HepG2 (cell line): ENCODE measurements around the gene UQCC2. TPM values are rescaled to one million over a fixed set of nuclear protein-coding genes. Genes with fewer than 3 reads are reported as not detected.

Experiments
- GMEB1 ChIP-seq: sonication (generic); formaldehyde crosslinking; IDR thresholded peaks from 2 replicates; pipeline ENCODE4 v1.5.1; 2020; ENCODE audit warnings: missing genetic modification reagents, mild to moderate bottlenecking, borderline replicate concordance
- GPN1 ChIP-seq: sonication (generic); formaldehyde crosslinking; IDR thresholded peaks from 2 replicates; pipeline ENCODE4 v1.5.1; 2020; ENCODE audit warnings: missing genetic modification reagents, borderline replicate concordance
- KDM6A ChIP-seq: IDR thresholded peaks from 2 replicates; pipeline ENCODE4 v1.6.1; 2016; ENCODE audit warnings: low read depth
- MAF1 ChIP-seq: sonication (generic); formaldehyde crosslinking; IDR thresholded peaks from 2 replicates; pipeline ENCODE4 v1.5.0; 2020; ENCODE audit warnings: missing genetic modification reagents, borderline replicate concordance
- NFIB ChIP-seq: sonication (generic); formaldehyde crosslinking; IDR thresholded peaks from 2 replicates; pipeline ENCODE4 v1.9.0; 2021; ENCODE audit warnings: missing genetic modification reagents, mild to moderate bottlenecking, borderline replicate concordance
- PHB2 ChIP-seq: fragments of 450-650 bp; IDR thresholded peaks from 2 replicates; pipeline ENCODE4 v1.6.1; 2018; ENCODE audit not compliant: partially characterized antibody
- RAD51 ChIP-seq: fragments of 450-650 bp; IDR thresholded peaks from 2 replicates; pipeline ENCODE4 v1.6.1; 2016; ENCODE audit warnings: borderline replicate concordance
- RFX1 ChIP-seq: fragments of 450-650 bp; IDR thresholded peaks from 2 replicates; pipeline ENCODE4 v1.6.1; 2017
- SALL1 ChIP-seq: sonication (generic); formaldehyde crosslinking; IDR thresholded peaks from 2 replicates; pipeline ENCODE4 v1.8.0; 2022; ENCODE audit warnings: mild to moderate bottlenecking, missing genetic modification reagents
- SMARCC2 ChIP-seq: fragments of 450-650 bp; IDR thresholded peaks from 2 replicates; pipeline ENCODE4 v1.6.1; 2017; ENCODE audit warnings: antibody characterized with exemption, mild to moderate bottlenecking
- ZNF3 ChIP-seq: IDR thresholded peaks from 2 replicates; pipeline ENCODE4 v1.7.0; 2017; ENCODE audit warnings: inconsistent platforms
- ZNF709 ChIP-seq: sonication (generic); formaldehyde crosslinking; IDR thresholded peaks from 2 replicates; pipeline ENCODE4 v1.5.0; 2020; ENCODE audit warnings: mild to moderate bottlenecking, missing genetic modification reagents
- ZNF713 ChIP-seq: sonication (generic); formaldehyde crosslinking; IDR thresholded peaks from 2 replicates; pipeline ENCODE4 v1.4.0; 2020; ENCODE audit warnings: mild to moderate bottlenecking, missing genetic modification reagents
- polyA plus RNA-seq, 8 experiments: library from polyadenylated mRNA; depleted of rRNA in 3 of 8; stranded (reverse) in 7 of 8; unstranded in 1 of 8; fragments of >200 nt; fragmentation: Illumina TruSeq in 4 of 8; extraction: Trizol in 4 of 8; gene quantifications; 2 replicates each; pipeline versions ENCODE4 v1.2.1 to v1.2.3, GENCODE V29; 2011 to 2016; ENCODE audit warnings: low read depth in 4 of 8, missing spikeins in 1 of 8, mixed read lengths in 1 of 8; ENCODE audit not compliant: insufficient read depth in 1 of 8
- total RNA-seq, 5 experiments: library from RNA; depleted of rRNA; stranded (reverse); fragments of >200 nt; fragmentation: Illumina TruSeq; extraction: Trizol; gene quantifications; 2 replicates each; pipeline ENCODE4 v1.2.3, GENCODE V29; 2016; ENCODE audit warnings: low read depth in 1 of 5
- TF ChIP-seq, protein P1 (sequence below), 2 experiments: fragments of 450-650 bp in 1 of 2; sonication (generic) in 1 of 2; formaldehyde crosslinking in 1 of 2; IDR thresholded peaks; 2 replicates each; pipeline versions ENCODE4 v1.6.1 to v1.8.0; 2016 to 2022; ENCODE audit warnings: antibody characterized with exemption in 1 of 2, mild to moderate bottlenecking in 1 of 2, missing genetic modification reagents in 1 of 2
- TF ChIP-seq, protein P2 (sequence below): sonication (generic); formaldehyde crosslinking; conservative IDR thresholded peaks from 2 replicates; pipeline ENCODE4 v1.8.1; 2023; ENCODE audit warnings: missing genetic modification reagents

UQCC2 gene
- total and polyA plus RNA-seq, 2 of the 13 experiments (the other 11 are each of a cell fraction or from before 2014, with no cell fraction given), result 82.4 to 238 TPM

GRCh38 chr6:33711140-33712129, at the start of gene UQCC2 (continued):
- TF ChIP-seq SMARCC2 (no peak), GPN1 (CRISPR knock-in tag) (peak; percentile 36; the same call in 1 of the 2 replicates), GMEB1 (CRISPR knock-in tag) (peak; percentile 85), SALL1 (CRISPR knock-in tag) (peak; percentile 91), KDM6A (CRISPR knock-in tag) (no peak), ZNF3 (CRISPR knock-in tag) (no peak; the same call in 1 of the 2 replicates), ZNF713 (CRISPR knock-in tag) (no peak), NFIB (CRISPR knock-in tag) (no peak), ZNF709 (peak; percentile 87; the same call in 1 of the 2 replicates), RFX1 (no peak), PHB2 (no peak), RAD51 (no peak), MAF1 (CRISPR knock-in tag) (no peak)
- TF ChIP-seq, protein P1, sequence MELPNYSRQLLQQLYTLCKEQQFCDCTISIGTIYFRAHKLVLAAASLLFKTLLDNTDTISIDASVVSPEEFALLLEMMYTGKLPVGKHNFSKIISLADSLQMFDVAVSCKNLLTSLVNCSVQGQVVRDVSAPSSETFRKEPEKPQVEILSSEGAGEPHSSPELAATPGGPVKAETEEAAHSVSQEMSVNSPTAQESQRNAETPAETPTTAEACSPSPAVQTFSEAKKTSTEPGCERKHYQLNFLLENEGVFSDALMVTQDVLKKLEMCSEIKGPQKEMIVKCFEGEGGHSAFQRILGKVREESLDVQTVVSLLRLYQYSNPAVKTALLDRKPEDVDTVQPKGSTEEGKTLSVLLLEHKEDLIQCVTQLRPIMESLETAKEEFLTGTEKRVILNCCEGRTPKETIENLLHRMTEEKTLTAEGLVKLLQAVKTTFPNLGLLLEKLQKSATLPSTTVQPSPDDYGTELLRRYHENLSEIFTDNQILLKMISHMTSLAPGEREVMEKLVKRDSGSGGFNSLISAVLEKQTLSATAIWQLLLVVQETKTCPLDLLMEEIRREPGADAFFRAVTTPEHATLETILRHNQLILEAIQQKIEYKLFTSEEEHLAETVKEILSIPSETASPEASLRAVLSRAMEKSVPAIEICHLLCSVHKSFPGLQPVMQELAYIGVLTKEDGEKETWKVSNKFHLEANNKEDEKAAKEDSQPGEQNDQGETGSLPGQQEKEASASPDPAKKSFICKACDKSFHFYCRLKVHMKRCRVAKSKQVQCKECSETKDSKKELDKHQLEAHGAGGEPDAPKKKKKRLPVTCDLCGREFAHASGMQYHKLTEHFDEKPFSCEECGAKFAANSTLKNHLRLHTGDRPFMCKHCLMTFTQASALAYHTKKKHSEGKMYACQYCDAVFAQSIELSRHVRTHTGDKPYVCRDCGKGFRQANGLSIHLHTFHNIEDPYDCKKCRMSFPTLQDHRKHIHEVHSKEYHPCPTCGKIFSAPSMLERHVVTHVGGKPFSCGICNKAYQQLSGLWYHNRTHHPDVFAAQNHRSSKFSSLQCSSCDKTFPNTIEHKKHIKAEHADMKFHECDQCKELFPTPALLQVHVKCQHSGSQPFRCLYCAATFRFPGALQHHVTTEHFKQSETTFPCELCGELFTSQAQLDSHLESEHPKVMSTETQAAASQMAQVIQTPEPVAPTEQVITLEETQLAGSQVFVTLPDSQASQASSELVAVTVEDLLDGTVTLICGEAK (IDR thresholded peaks at IDR 0.05), result no peak
- TF ChIP-seq, protein P1 (CRISPR knock-in tag; IDR thresholded peaks at IDR 0.05), result peak; percentile 86
- TF ChIP-seq, protein P2, sequence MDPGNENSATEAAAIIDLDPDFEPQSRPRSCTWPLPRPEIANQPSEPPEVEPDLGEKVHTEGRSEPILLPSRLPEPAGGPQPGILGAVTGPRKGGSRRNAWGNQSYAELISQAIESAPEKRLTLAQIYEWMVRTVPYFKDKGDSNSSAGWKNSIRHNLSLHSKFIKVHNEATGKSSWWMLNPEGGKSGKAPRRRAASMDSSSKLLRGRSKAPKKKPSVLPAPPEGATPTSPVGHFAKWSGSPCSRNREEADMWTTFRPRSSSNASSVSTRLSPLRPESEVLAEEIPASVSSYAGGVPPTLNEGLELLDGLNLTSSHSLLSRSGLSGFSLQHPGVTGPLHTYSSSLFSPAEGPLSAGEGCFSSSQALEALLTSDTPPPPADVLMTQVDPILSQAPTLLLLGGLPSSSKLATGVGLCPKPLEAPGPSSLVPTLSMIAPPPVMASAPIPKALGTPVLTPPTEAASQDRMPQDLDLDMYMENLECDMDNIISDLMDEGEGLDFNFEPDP (CRISPR knock-in tag), result no peak
